Measurements from ENCODE around the gene FHIT.

Gene FHIT

DNA sequence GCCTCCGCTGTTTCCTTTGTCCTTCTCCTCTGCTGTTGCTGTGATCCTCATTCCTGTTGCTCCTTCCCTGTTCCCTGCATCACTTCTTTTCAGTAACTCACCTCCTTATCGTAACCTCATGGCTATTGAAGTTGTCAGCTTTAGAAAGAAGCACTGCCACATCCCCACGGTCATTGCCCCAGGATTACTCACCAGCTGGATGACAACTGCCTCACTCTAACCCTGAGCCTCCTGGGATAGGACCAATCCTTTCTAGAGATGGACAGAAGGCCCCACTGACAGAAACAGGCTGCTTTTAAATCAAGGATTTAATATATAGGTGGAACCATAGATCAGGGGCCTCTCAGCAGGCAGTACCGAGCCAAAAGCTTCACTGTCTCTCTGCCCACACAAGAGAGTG, 4.1 kb downstream of the FHIT start:
- no peak for DNase-seq
- Histone ChIP-seq H3K27me3 (no peaks in the 10 kb centered on the region), H3K27ac (no peak overlapping the region), H3K36me3 (no peaks in the 10 kb centered on the region), H3K4me1 (peaks cover 0 to 11% (median 0%) of the 10 kb centered on the region in 4 donors), H3K4me3 (no peak overlapping the region), H3K9me3 (no peaks in the 10 kb centered on the region)
- intact Hi-C loops (cut with DNase I; ENCODE audit: low total_unique reads): no loop called here
- TF ChIP-seq, protein P1, sequence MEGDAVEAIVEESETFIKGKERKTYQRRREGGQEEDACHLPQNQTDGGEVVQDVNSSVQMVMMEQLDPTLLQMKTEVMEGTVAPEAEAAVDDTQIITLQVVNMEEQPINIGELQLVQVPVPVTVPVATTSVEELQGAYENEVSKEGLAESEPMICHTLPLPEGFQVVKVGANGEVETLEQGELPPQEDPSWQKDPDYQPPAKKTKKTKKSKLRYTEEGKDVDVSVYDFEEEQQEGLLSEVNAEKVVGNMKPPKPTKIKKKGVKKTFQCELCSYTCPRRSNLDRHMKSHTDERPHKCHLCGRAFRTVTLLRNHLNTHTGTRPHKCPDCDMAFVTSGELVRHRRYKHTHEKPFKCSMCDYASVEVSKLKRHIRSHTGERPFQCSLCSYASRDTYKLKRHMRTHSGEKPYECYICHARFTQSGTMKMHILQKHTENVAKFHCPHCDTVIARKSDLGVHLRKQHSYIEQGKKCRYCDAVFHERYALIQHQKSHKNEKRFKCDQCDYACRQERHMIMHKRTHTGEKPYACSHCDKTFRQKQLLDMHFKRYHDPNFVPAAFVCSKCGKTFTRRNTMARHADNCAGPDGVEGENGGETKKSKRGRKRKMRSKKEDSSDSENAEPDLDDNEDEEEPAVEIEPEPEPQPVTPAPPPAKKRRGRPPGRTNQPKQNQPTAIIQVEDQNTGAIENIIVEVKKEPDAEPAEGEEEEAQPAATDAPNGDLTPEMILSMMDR (IDR thresholded peaks at IDR 0.05): no peak

DNA sequence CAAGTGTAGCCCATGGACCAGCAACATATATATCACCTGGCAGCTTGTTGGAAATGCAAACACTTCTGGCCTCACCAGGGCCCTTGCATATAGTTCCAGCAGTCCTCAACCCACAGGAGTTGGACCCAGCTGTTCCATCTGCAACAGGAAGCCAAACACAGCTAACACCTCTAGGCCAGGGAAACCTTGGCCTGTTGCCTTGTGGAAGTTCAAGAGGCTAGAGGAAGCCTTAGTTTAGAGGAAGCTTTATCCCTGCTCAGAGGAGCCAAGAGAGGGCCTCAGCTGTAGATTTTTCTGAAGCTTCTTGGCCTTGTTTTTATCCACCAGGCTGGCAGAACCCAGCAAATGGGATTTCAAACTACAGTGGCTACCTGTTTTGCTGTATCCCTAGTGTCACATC, 11.4 kb downstream of the FHIT start:
- H3K27ac ChIP-seq: no peak overlapping the region
- H3K27me3 ChIP-seq: no peaks in the 10 kb centered on the region
- no peak for DNase-seq
- no peak overlapping the region for H3K4me3 ChIP-seq
- no peaks in the 10 kb centered on the region for H3K36me3 ChIP-seq
- TF ChIP-seq, protein P1 (IDR thresholded peaks at IDR 0.05): no peak
- intact Hi-C loops (cut with DNase I; ENCODE audit: low total_unique reads): no loop called here
- H3K9me3 ChIP-seq: no peaks in the 10 kb centered on the region
- peaks cover 0 to 3% (median 0%) of the 10 kb centered on the region in 4 donors for H3K4me1 ChIP-seq

DNA sequence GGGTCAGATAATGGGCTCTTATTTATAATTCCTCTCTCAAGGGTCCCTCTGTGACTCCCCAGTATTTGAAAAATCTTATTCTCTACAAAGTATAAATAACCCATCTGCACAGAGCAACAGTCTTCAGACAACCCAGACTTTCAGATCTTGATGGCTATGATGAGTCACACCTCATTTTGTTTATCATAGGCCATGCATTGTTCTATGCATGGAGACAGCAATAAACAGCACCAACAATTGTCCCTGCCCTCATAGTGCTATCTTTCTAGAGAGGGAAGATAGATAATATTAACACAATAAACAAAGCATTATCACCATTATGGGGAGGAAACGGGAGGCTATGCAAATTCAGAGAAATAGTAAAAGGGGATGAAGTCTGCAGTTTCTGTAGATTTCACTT, 13.4 kb downstream of the FHIT start:
- TF ChIP-seq, protein P1 (IDR thresholded peaks at IDR 0.05): no peak
- DNase-seq: no peak
- H3K27ac ChIP-seq: no peak overlapping the region
- no peaks in the 10 kb centered on the region for H3K9me3 ChIP-seq
- no peaks in the 10 kb centered on the region for H3K27me3 ChIP-seq
- intact Hi-C loops (cut with DNase I; ENCODE audit: low total_unique reads): no loop called here
- H3K4me1 ChIP-seq: peaks cover 0 to 3% (median 0%) of the 10 kb centered on the region in 4 donors
- H3K36me3 ChIP-seq: no peaks in the 10 kb centered on the region
- H3K4me3 ChIP-seq: no peak overlapping the region

DNA sequence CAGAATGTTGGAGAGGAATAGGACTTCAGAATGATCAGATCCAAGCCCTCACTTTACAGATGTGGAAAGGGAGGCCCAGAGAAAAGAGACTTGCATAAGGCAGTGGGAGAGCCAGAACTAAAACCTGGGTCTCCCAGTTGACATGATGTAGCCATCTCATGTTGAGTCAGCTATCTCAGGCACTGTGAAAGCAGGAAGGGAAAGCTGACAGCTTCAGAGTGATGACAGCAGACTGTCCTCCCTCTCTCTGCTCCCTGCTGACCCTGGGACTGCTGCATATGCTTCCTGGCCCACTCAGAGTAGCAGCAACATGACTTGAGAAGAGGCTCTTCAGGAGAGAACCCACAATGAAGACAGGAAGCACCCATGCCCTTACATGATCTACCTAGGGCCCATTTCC, 14.7 kb downstream of the FHIT start:
- Histone ChIP-seq H3K4me1 (peaks cover 0 to 3% (median 0%) of the 10 kb centered on the region in 4 donors), H3K27ac (no peak overlapping the region), H3K36me3 (no peaks in the 10 kb centered on the region), H3K9me3 (no peaks in the 10 kb centered on the region), H3K27me3 (no peaks in the 10 kb centered on the region), H3K4me3 (no peak overlapping the region)
- no peak for DNase-seq
- intact Hi-C loops (cut with DNase I; ENCODE audit: low total_unique reads): no loop called here
- TF ChIP-seq, protein P1 (IDR thresholded peaks at IDR 0.05): no peak

DNA sequence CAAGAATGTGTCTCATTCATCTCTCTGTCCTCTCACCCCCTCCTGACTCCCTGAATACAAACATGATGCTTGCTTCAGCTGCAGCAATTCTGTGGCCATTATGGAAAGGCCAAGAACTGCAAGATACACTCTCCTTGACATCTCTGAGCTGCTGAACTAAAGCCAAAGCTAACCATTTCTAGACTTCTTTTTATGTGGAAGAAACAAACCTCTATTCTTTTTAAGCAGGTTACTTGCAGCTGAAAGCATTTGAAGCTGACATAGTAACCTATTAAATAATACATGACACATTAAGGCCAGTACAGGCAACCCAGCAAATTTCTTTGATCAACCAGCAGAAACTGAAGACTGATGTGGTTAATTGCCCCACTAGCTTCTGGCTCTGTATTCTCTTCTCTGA, 17.5 kb downstream of the FHIT start:
- Histone ChIP-seq H3K36me3 (no peaks in the 10 kb centered on the region), H3K27me3 (no peaks in the 10 kb centered on the region), H3K4me3 (no peak overlapping the region), H3K27ac (no peak overlapping the region), H3K9me3 (no peaks in the 10 kb centered on the region), H3K4me1 (no peaks in the 10 kb centered on the region)
- DNase-seq: no peak
- intact Hi-C loops (cut with DNase I; ENCODE audit: low total_unique reads): no loop called here
- TF ChIP-seq, protein P1 (IDR thresholded peaks at IDR 0.05): no peak

DNA sequence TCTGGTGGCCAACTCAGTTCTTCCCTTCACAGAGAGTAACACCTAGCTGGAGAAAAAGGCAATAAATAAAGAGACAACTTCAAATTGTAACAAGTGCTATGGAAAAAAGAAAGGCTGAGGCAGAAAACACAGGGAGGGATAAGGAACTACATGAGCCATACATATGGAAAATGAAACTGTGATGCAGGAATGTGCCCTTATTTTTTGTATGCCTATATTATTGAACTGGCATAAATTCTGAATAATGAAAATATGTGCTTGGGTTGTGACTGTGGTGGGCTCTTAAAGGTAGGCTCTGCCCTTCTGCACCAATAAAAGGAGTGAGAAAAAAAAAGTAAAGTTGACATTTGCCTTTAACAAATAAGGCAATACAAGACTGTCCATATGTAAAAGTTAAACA, 19.6 kb downstream of the FHIT start:
- no peak overlapping the region for H3K27ac ChIP-seq
- H3K4me3 ChIP-seq: no peak overlapping the region
- H3K4me1 ChIP-seq: peaks cover 0 to 15% (median 0%) of the 10 kb centered on the region in 4 donors
- H3K9me3 ChIP-seq: no peaks in the 10 kb centered on the region
- TF ChIP-seq, protein P1 (IDR thresholded peaks at IDR 0.05): no peak
- H3K36me3 ChIP-seq: no peaks in the 10 kb centered on the region
- no peak for DNase-seq
- intact Hi-C loops (cut with DNase I; ENCODE audit: low total_unique reads): no loop called here
- no peaks in the 10 kb centered on the region for H3K27me3 ChIP-seq

Data from tibial artery (tissue), 4 donors.